Parathyroid adenoma (tissue), 2 donors: ENCODE measurements around the gene PNMA6F.
A peak's percentile ranks its signal among the peaks of the same experiment; 100 is the strongest.

Experiments used
- H2AFZ ChIP-seq: fragments of 300-600 bp; sonication (generic); one replicate; pipeline ENCODE4 v1.7.0; 2017; ENCODE audit warnings: antibody characterized with exemption, mild to moderate bottlenecking
- H3K27ac ChIP-seq: fragments of 300-600 bp; sonication (generic); one replicate; pipeline ENCODE4 v1.7.0; 2017
- H3K27me3 ChIP-seq: fragments of 300-600 bp; sonication (generic); one replicate; pipeline ENCODE4 v1.7.0; 2017; ENCODE audit warnings: low read length; ENCODE audit not compliant: control insufficient read depth, insufficient read depth
- H3K36me3 ChIP-seq: fragments of 300-600 bp; sonication (generic); one replicate; pipeline ENCODE4 v1.7.0; 2017; ENCODE audit warnings: low read length; ENCODE audit not compliant: control insufficient read depth, insufficient read depth
- H3K4me1 ChIP-seq: fragments of 300-600 bp; sonication (generic); one replicate; pipeline ENCODE4 v1.7.0; 2017; ENCODE audit warnings: control low read depth
- H3K4me2 ChIP-seq: fragments of 300-600 bp; sonication (generic); one replicate; pipeline ENCODE4 v1.7.0; 2017; ENCODE audit warnings: low read length
- H3K4me3 ChIP-seq: fragments of 300-600 bp; sonication (generic); one replicate; pipeline ENCODE4 v1.7.0; 2017; ENCODE audit warnings: low read depth, low read length
- H3K79me2 ChIP-seq: fragments of 300-600 bp; sonication (generic); one replicate; pipeline ENCODE4 v1.7.0; 2017; ENCODE audit warnings: control low read depth
- H3K9ac ChIP-seq: fragments of 300-600 bp; sonication (generic); one replicate; pipeline ENCODE4 v1.7.0; 2017; ENCODE audit warnings: mild to moderate bottlenecking
- H3K9me3 ChIP-seq: fragments of 300-600 bp; sonication (generic); one replicate; pipeline ENCODE4 v1.7.0; 2017; ENCODE audit warnings: low read length; ENCODE audit not compliant: control insufficient read depth
- CTCF ChIP-seq: fragments of 300-600 bp; sonication (generic); IDR thresholded peaks from one replicate; pipeline ENCODE4 v1.7.0; 2017; ENCODE audit warnings: antibody characterized with exemption, mild to moderate bottlenecking
- donor health status: primary hyperparathyroidism.

The PNMA6F gene

DNA sequence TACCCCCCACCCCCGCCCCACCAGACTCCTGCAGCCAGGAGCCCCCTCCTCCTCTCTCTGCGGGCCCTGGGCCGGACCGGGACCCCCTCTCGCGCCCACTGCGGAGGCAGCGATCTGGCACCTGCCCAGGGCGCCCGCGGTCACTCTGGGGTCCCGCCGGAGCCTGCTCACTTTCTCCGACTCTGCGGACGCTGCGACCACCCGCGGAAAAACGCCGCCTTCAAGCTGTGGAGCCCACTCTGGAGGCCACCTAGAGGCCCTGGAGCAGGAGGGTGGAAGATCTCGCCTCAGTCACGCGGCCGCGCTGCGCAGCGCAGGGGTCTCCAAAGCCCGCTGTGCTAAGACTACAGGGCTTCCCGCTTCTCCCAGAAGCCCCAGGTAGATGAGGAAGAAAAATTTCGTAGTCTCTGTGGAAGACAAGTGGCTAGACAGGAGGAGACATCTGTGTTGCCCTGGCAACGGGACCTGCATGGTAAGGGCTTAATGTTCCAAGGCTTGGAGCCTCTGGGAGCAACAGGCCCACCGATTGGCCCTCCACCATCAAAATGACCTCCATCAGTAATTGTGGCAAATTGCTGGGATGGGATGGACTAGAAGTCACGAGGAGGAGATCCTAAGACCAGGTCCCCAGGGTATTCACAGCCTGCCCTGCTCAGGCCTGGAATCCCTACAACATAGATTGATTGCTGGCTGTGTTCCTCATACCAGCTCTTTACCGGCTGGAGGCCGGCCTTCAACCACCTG lies at the start of gene PNMA6F:
Gene PNMA6F, minus strand, starts transcription at position 387 of the 744 bp plus-strand sequence. CDS start 1,093 bp downstream, outside the sequence.
- no peak within 1 kb of the TSS for H3K4me2 ChIP-seq
- H2AFZ ChIP-seq: no peak within 1 kb of the TSS
- TF ChIP-seq CTCF: no peak
- H3K36me3 ChIP-seq: no peaks in the 10 kb centered on the region
- no peaks in the 10 kb centered on the region for H3K9me3 ChIP-seq
- no peaks in the 10 kb centered on the region for H3K4me1 ChIP-seq
- no peak within 1 kb of the TSS for H3K4me3 ChIP-seq
- H3K79me2 ChIP-seq: no peaks in the 10 kb centered on the region
- no peak within 1 kb of the TSS for H3K27ac ChIP-seq
- H3K9ac ChIP-seq: no peak within 1 kb of the TSS
- no peaks in the 10 kb centered on the region for H3K27me3 ChIP-seq

- H3K4me3 ChIP-seq: no peak overlapping the region
- H3K27ac ChIP-seq: peak overlapping the region; percentile 90
- no peaks in the 10 kb centered on the region for H3K9me3 ChIP-seq
- peaks cover 52% of the 10 kb centered on the region for H3K4me1 ChIP-seq
- H3K36me3 ChIP-seq: no peaks in the 10 kb centered on the region
- H3K4me2 ChIP-seq: peak overlapping the region; percentile 17
- H3K79me2 ChIP-seq: no peaks in the 10 kb centered on the region
- no peaks in the 10 kb centered on the region for H3K27me3 ChIP-seq
- TF ChIP-seq CTCF: no peak
- H3K9ac ChIP-seq: no peak overlapping the region
- H2AFZ ChIP-seq: peak overlapping the region; percentile 60
Measured at GRCh38 chrX:153371256-153371655, 49.7 kb upstream of the PNMA6F start.

DNA sequence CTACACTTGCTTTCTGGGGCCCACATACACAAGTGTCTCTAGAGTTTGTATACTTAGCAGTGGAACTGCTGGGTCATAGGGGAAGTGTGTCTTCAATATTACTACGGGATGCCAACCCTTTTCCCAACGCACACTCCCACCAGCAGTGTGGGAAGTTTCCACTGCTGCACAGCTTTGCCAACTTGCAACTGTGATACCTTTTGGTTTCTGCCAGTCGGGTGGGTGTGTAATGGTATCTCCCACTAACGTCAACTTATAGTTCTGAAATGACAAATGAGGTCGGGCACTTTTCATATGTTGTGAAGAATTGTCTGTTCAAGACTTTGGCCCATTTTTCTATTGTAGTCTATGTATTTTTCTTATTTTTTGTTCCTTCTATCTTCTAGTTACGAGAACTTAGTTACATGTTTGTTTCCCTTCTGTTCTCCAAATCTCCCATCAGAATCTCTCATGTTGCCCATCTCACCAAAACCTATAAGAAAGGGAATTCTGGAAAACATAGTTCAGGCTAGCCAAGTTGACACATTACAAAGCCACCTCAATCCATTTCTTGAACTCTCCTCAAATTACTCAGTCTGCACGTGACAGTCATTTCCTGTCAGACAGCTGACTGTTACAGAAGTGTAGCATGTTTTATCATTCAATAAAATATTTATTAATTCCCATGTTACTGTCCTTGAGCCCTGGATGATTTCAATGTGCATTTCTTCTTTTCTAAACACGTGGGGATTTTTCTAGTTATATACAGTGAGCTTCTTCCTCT lies 48.9 kb upstream of the PNMA6F start:
- H3K27ac ChIP-seq: peak overlapping the region; percentile 90

GRCh38 chrX:153366878-153367538 lies 45.4 kb upstream of the PNMA6F start:
- Histone ChIP-seq H3K79me2 (no peaks in the 10 kb centered on the region), H3K4me3 (no peak overlapping the region), H3K9me3 (no peaks in the 10 kb centered on the region), H2AFZ (no peak overlapping the region), H3K36me3 (no peaks in the 10 kb centered on the region), H3K4me1 (peaks cover 20% of the 10 kb centered on the region), H3K27ac (no peak overlapping the region), H3K4me2 (no peak overlapping the region), H3K9ac (no peak overlapping the region), H3K27me3 (no peaks in the 10 kb centered on the region)
- TF ChIP-seq CTCF: no peak

More for the DNA sequence above, 48.9 kb upstream of the PNMA6F start:
- no peak overlapping the region for H3K4me3 ChIP-seq
- H3K4me1 ChIP-seq: peaks cover 46% of the 10 kb centered on the region
- H3K79me2 ChIP-seq: no peaks in the 10 kb centered on the region
- H3K9ac ChIP-seq: no peak overlapping the region
- no peaks in the 10 kb centered on the region for H3K9me3 ChIP-seq
- no peak for TF ChIP-seq CTCF
- no peak overlapping the region for H2AFZ ChIP-seq
- H3K36me3 ChIP-seq: no peaks in the 10 kb centered on the region
- peak overlapping the region; percentile 12 for H3K4me2 ChIP-seq
- no peaks in the 10 kb centered on the region for H3K27me3 ChIP-seq
